Pancreas (tissue), 10 donors: ENCODE measurements around the gene PPM1L. TPM values are rescaled to one million over a fixed set of nuclear protein-coding genes. Genes with fewer than 3 reads are reported as not detected.
A peak's percentile ranks its signal among the peaks of the same experiment; 100 is the strongest.

Source experiments
- ATAC-seq, 4 donors: fragments of 200-7000 bp; cut with Tn5 transposase; one replicate each; pipeline versions ENCODE4 v1.8.0 to v1.9.1; 2020; ENCODE audit warnings: mild to moderate bottlenecking in 4 of 4, moderate library complexity in 4 of 4
- DNase-seq, 6 donors: peaks; one replicate each; pipeline ENCODE4 v3.0.0-alpha.2; 2020
- FAIRE-seq: peaks from 2 replicates; lab custom pipeline; 2012; peaks lifted over from hg19 to GRCh38; lab: Jason Lieb, UNC
- H3K27ac ChIP-seq, 4 donors: fragments of 200-600 bp; sonication (generic); 1 replicate in 3 of 4; 2 replicates in 1 of 4; pipeline versions ENCODE4 v1.5.0 to v1.8.0; 2020
- H3K27me3 ChIP-seq, 4 donors: fragments of 200-600 bp; one replicate each; pipeline ENCODE4 v1.8.0; 2021
- H3K36me3 ChIP-seq, 3 donors: fragments of 200-600 bp; sonication (generic) in 1 of 3; one replicate each; pipeline versions ENCODE4 v1.5.0 to v1.8.0; 2020 to 2021
- H3K4me1 ChIP-seq, 3 donors: fragments of 200-600 bp; one replicate each; pipeline ENCODE4 v1.8.0; 2021
- H3K4me3 ChIP-seq, 4 donors: fragments of 200-600 bp; sonication (generic) in 2 of 4; one replicate each; pipeline versions ENCODE4 v1.5.0 to v1.8.0; 2020 to 2021
- H3K9me3 ChIP-seq, 4 donors: fragments of 200-600 bp; one replicate each; pipeline ENCODE4 v1.8.0; 2021
- CTCF ChIP-seq, 4 donors: fragments of 200-600 bp; sonication (generic) in 3 of 4; IDR thresholded peaks; one replicate each; pipeline versions ENCODE4 v1.5.0 to v1.8.0; 2021; ENCODE audit warnings: antibody characterized with exemption in 4 of 4
- WGBS, 2 donors: extraction: QIAGEN DNeasy Blood & Tissue Kit; methylation state at CpG; one replicate each; pipeline ENCODE4 v1.1.7; 2013; 5-methylcytosine and 5-hydroxymethylcytosine counted together
- intact Hi-C, 3 donors: fragments of 100-400 bp; cut with DNase I; formaldehyde crosslinking; loops; one replicate each; pipeline versions ENCODE4 v1.11.1 to v1.14.2; 2022
- polyA plus RNA-seq, 2 donors: library from polyadenylated mRNA; stranded (reverse); fragments of 200-250 nt; gene quantifications; one replicate each; pipeline ENCODE4 v1.2.3, GENCODE V29; 2013
- total RNA-seq, 6 donors: library from RNA; stranded (reverse); fragmentation: NEBNext Ultra II Directional in 4 of 6; extraction: Animal tissue kit (Norgen Biotek cat#: 25700) in 4 of 6; gene quantifications; one replicate each; pipeline versions ENCODE4 v1.2.1 to v1.2.4, GENCODE V29; 2021 to 2023
- donor health status: healthy with polysubstance abuse.
- donor health status: DM: no; HTN: no; CAD: no; lungs with moderate emphysema.
- donor health status: DM: no; HTN: no; CAD: no.
- donor health status: control.
- donor health status: control.
- donor health status: Bipolar disorder and iron deficiency.
- donor health status: DM: yes; HTN: yes; CAD: no.
- donor health status: DM: no; HTN: no; CAD: no.
- donor health status: DM: no; HTN: no; CAD: no.
- donor health status: DM: yes; HTN: yes; CAD: no.

PPM1L gene
- total and polyA plus RNA-seq, 8 donors: 2.3 to 12.3 (median 6.4) TPM

- DNase-seq (no peak), ATAC-seq (no peak), FAIRE-seq (no peak)
- H3K4me3 ChIP-seq: no peak overlapping the region
- no peaks in the 10 kb centered on the region for H3K27me3 ChIP-seq
- intact Hi-C loops: no loop called here
- H3K9me3 ChIP-seq: no peaks in the 10 kb centered on the region
- no peak overlapping the region for H3K27ac ChIP-seq
- 52 to 63% methylated on average over 2 of the region's 2 CpGs for WGBS, 2 donors
- H3K36me3 ChIP-seq: no peaks in the 10 kb centered on the region
- peaks cover 0 to under 1% (median 0%) of the 10 kb centered on the region in 3 donors for H3K4me1 ChIP-seq
- no peak for TF ChIP-seq CTCF (IDR thresholded peaks at IDR 0.05)
Measured at GRCh38 chr3:160790726-160791125, 34.7 kb downstream of the PPM1L start.

DNA sequence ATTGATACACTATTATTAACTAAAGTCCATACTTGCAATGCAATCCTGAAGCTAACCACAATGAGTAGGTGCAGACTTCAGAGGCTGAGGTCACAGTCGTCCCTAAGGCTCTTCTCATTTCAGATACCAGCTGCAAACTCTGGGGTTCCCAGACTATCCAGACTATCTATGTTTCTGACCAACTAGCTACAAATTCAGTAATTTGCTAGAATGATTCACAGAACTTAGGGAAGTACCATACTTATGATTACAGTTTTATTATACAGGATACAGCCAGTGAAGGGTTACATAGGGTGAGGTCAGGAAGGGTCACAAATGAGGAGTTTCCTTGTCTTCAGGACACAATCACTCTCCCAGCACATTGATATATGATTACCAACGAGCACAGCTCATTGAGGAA is 36.5 kb downstream of the PPM1L start:
- Histone ChIP-seq H3K27ac (no peak overlapping the region), H3K36me3 (no peaks in the 10 kb centered on the region), H3K4me1 (peaks cover 11 to 13% (median 12%) of the 10 kb centered on the region in 3 donors), H3K9me3 (no peaks in the 10 kb centered on the region), H3K27me3 (no peaks in the 10 kb centered on the region), H3K4me3 (no peak overlapping the region)
- FAIRE-seq (no peak), DNase-seq (no peak), ATAC-seq (no peak)
- intact Hi-C loops: no loop called here
- WGBS, 2 donors: 70 to 78% methylated on average over 2 of the region's 2 CpGs
- no peak for TF ChIP-seq CTCF (IDR thresholded peaks at IDR 0.05)

DNA sequence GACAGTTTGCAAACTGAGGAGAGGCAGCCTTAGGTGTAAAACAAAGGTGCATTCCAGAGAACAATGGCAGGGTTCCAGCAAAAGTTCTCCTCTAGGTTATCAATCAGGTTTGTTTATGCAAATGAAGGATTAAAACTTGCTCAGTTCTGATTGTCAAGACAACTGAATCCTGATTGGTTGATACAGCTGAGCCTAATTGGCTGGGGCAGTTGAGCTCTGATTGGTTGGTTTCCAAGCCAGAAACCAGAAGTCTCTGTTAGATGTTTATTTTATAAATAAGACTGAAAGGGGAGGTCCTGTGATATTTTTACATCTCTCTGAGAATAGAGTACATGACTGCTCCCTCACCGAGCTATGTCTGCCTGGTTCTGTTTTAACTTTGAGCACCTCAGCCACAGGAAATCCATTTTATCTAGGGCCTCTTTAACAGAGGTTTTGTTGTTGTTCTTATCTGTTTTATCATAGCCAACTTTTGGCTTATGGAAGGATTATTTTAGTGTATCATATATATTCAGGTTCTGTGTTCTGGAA is 37.8 kb downstream of the PPM1L start:
- intact Hi-C loops: no loop called here
- no peaks in the 10 kb centered on the region for H3K36me3 ChIP-seq
- peaks cover 11 to 14% (median 12%) of the 10 kb centered on the region in 3 donors for H3K4me1 ChIP-seq
- H3K27ac ChIP-seq: no peak overlapping the region
- no peak for TF ChIP-seq CTCF (IDR thresholded peaks at IDR 0.05)
- H3K4me3 ChIP-seq: no peak overlapping the region
- WGBS, 2 donors: 95 to 100% methylated on average over 1 of the region's 1 CpG
- no peak for ATAC-seq
- H3K27me3 ChIP-seq: no peaks in the 10 kb centered on the region
- no peak for DNase-seq
- H3K9me3 ChIP-seq: no peaks in the 10 kb centered on the region
- FAIRE-seq: no peak

GRCh38 chr3:160796089-160796812 is 40.2 kb downstream of the PPM1L start:
- no peak overlapping the region for H3K4me3 ChIP-seq
- no peaks in the 10 kb centered on the region for H3K27me3 ChIP-seq
- peak overlapping the region in 1 of 4 donors; percentile 53 for H3K27ac ChIP-seq
- 64 to 65% methylated on average over 4 of the region's 4 CpGs for WGBS, 2 donors
- H3K4me1 ChIP-seq: peaks cover 11 to 14% (median 12%) of the 10 kb centered on the region in 3 donors
- TF ChIP-seq CTCF (IDR thresholded peaks at IDR 0.05): no peak
- ATAC-seq (peak in 1 of 4 donors; percentile 3), DNase-seq (no peak), FAIRE-seq (no peak)
- intact Hi-C loops: no loop called here
- no peaks in the 10 kb centered on the region for H3K9me3 ChIP-seq
- no peaks in the 10 kb centered on the region for H3K36me3 ChIP-seq

DNA sequence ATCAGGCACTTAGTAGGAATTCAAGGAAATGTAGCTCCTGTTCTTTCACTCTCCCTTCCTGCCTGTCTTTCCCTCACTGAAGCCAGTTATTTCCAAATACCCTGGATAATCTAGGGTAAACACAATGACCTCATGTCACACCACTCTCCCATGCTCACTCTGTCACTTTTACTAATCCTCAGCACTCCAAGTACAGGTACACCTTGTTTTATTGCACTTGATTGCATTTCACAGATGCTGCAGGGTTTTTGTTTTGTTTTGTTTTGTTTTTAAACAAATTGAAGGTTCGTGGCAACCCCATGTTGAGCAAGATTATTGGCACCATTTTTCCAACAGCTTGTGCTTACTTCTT is 40.8 kb downstream of the PPM1L start:
- no peaks in the 10 kb centered on the region for H3K9me3 ChIP-seq
- ATAC-seq (peak; percentile 97 to 99 (median 98)), DNase-seq (peak in 2 of 6 donors; percentile 16 to 20), FAIRE-seq (no peak)
- intact Hi-C loops: no loop called here
- peak overlapping the region in 1 of 4 donors; percentile 53 for H3K27ac ChIP-seq
- 5 to 21% methylated on average over 1 of the region's 1 CpG for WGBS, 2 donors
- H3K36me3 ChIP-seq: no peaks in the 10 kb centered on the region
- peaks cover 11 to 14% (median 12%) of the 10 kb centered on the region in 3 donors for H3K4me1 ChIP-seq
- H3K4me3 ChIP-seq: no peak overlapping the region
- H3K27me3 ChIP-seq: no peaks in the 10 kb centered on the region
- no peak for TF ChIP-seq CTCF (IDR thresholded peaks at IDR 0.05)
